Skeletal muscle satellite cell (primary cell): ENCODE results near the gene MTPN.

ENCODE experiments used
- H3K27me3 ChIP-seq: 2 replicates; pipeline ENCODE4 v1.7.0; 2013; ENCODE audit warnings: low read length; ENCODE audit not compliant: control insufficient read depth, insufficient read depth
- H3K36me3 ChIP-seq: 2 replicates; pipeline ENCODE4 v1.7.0; 2013; ENCODE audit warnings: mild to moderate bottlenecking, control low read depth, low read length; ENCODE audit not compliant: insufficient read depth
- H3K4me1 ChIP-seq: 2 replicates; pipeline ENCODE4 v1.7.0; 2013; ENCODE audit warnings: low read length; ENCODE audit not compliant: control insufficient read depth, insufficient read depth
- H3K4me2 ChIP-seq: 2 replicates; pipeline ENCODE4 v1.7.0; 2013; ENCODE audit warnings: mild to moderate bottlenecking, low read length
- H3K4me3 ChIP-seq: 2 replicates; pipeline ENCODE4 v1.7.0; 2013; ENCODE audit warnings: low read length
- H3K9ac ChIP-seq: 2 replicates; pipeline ENCODE4 v1.7.0; 2013; ENCODE audit warnings: mild to moderate bottlenecking, low read depth, low read length, moderate library complexity
- H3K9me3 ChIP-seq: replicated peaks from 2 replicates; pipeline ENCODE4 v1.7.0; 2013; ENCODE audit warnings: mild to moderate bottlenecking, control low read depth, low read length

MTPN gene

DNA sequence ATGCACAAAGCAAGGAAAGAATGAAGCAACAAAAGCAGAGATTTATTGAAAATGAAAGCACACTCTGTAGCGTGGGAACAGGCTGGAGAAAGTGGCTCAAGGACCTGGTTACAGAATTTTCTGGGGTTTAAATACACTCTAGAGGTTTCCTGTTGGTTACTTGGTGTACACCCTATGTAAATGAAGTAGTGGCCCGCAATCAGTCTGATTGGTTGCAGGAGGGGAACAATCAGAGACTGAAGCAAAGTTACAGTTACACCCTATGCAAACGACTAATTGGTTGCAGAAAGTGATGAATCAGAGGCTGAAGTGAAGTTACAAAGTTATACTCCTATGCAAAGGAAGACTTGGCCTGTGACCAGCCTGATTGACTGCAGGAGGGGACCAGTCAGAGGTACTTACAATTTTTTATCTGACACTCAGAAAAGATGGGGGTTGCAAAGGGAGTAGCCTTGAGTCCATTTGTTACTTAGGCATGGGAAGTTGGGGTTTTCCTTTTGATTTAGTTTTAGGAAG lies 3.6 kb upstream of the MTPN start:
- no peak overlapping the region for H3K4me2 ChIP-seq
- H3K9me3 ChIP-seq = no peaks in the 10 kb centered on the region
- no peaks in the 10 kb centered on the region for H3K36me3 ChIP-seq
- peaks cover 10% of the 10 kb centered on the region for H3K4me1 ChIP-seq
- H3K9ac ChIP-seq = no peak overlapping the region
- H3K27me3 ChIP-seq = no peaks in the 10 kb centered on the region
- H3K4me3 ChIP-seq = no peak overlapping the region

DNA sequence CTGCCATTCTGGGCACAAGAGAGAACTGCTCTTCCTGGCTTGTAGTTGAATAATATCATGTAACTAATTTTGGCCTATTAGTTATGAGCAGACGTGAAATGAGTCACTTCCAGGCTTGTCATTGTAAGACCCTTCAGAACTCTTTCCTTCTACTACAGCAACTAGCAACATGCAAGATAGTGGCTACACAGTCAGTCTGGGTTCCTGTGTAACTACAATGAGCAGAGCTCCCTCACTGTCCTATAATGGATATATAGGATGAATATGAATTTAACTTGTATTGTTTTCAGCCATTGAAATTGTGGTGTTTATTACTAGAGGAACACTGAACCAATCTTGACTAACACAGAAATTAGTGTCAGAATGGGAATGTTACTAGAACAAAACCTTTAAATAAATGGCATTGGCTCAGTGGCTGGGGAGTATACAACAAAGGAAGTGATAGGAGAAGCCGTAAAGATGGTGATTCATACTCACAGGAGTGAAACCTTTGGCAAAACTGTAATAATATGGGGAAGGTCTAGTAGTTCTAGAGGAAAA lies 2.9 kb upstream of the MTPN start:
- peaks cover 3% of the 10 kb centered on the region for H3K36me3 ChIP-seq
- no peak overlapping the region for H3K4me3 ChIP-seq
- H3K4me1 ChIP-seq = peaks cover 14% of the 10 kb centered on the region
- no peaks in the 10 kb centered on the region for H3K9me3 ChIP-seq
- H3K27me3 ChIP-seq = no peaks in the 10 kb centered on the region
- H3K4me2 ChIP-seq = no peak overlapping the region
- H3K9ac ChIP-seq = no peak overlapping the region

DNA sequence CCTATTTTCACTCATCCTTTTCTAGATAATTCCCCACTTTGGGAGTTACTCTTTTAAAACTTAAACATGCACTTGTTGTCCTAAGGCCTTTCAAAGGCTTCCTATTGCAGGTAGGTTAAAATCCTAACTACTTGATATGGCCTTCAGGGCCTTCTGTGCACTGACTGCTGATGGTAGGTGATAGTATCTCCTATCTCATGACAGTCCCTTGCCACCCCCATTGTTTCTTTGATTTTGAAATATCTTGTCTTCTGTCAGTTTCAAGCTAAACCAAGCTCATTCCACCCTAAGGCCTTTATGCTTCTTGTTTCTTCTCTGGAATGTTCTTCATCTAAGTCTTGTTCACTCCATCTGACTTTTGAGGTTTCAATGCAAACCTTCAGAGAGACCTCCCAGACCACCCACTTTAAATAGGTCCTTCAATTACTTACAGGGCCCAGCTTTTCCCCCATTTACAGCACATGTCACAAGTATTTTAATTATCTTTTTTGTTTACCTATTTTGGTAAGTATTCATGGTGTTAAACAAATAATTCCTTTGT lies 2.4 kb upstream of the MTPN start:
- Histone ChIP-seq H3K4me3 (no peak overlapping the region), H3K27me3 (no peaks in the 10 kb centered on the region), H3K9me3 (no peaks in the 10 kb centered on the region), H3K4me2 (no peak overlapping the region), H3K9ac (no peak overlapping the region), H3K36me3 (peaks cover 4% of the 10 kb centered on the region), H3K4me1 (peaks cover 20% of the 10 kb centered on the region)

DNA sequence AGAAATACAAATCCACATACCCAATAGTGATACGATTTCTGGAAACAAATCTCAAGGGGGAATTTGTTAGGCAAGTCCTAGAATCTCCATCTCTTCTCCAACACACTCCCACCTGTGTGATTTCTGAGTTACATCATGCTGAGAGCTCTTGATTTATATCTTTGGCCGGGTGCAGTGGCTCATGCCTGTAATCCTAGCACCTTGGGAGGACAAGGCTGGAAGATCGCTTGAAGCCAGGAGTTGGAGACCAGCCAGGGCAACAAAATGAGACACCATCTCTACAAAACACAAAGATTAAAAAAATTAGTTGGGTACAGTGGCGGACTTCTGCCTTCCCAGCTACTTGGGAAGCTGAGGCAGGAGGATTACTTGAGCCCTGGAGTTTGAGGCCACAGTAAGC lies 1.5 kb upstream of the MTPN start:
- no peak overlapping the region for H3K9ac ChIP-seq
- H3K9me3 ChIP-seq = no peaks in the 10 kb centered on the region
- H3K27me3 ChIP-seq = no peaks in the 10 kb centered on the region
- H3K4me3 ChIP-seq = no peak overlapping the region
- peaks cover 11% of the 10 kb centered on the region for H3K36me3 ChIP-seq
- H3K4me1 ChIP-seq = peaks cover 21% of the 10 kb centered on the region
- H3K4me2 ChIP-seq = no peak overlapping the region

DNA sequence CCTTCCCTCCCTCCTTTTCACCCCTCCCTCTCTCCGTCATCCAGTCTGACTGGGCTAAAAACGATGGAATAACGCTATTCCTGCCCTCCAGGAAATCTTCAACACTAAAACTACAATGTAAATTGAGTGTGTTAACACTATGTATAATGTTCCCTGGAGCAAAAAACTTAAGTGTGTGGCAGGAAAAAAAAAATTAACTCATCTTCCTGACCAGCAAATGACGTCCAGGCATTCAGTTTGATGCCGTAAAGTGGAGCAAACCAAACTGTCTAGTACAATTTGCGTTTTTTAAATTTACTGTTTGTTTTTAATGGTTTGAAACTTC lies 545 bp upstream of the MTPN start:
- Histone ChIP-seq H3K36me3 (peaks cover 11% of the 10 kb centered on the region), H3K9ac (no peak overlapping the region), H3K4me3 (peak overlapping the region; percentile 89), H3K27me3 (no peaks in the 10 kb centered on the region), H3K4me1 (peaks cover 21% of the 10 kb centered on the region), H3K9me3 (no peaks in the 10 kb centered on the region), H3K4me2 (peak overlapping the region; percentile 93)

DNA sequence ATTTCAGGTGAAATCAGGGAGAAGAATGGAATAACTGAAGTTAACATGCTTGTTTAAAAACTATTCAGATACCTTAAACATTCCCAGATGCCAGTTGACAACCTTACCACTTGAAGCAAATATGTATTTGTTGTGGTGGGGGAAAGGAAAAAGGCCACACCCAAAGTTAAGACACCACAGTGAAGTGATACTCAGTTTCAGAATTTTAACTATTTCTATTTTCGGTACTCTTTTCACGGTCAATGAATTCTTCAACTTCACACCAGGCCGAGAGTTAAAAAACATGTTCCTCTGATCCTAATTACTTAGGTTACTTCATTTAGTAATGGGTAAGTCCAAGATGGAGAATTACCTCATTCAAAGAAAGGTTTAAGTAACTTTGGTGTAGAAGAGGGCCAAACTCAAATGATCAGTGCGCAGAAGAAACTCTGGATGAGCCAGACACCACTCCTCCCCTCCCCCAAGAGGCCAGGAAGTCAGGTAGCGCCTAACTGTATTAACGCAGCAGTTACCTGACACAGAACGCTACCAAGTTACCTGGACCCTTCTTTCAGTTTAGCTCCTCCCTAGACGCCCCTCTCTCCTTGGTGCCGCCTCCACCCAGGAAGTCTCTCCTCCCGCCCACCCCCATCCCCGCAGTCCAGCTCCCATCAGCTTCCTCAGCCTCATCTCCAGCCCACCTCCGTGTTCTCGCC lies 700 bp downstream of the MTPN start:
- H3K4me2 ChIP-seq = peak overlapping the region; percentile 93
- H3K4me1 ChIP-seq = peaks cover 21% of the 10 kb centered on the region
- no peaks in the 10 kb centered on the region for H3K9me3 ChIP-seq
- H3K27me3 ChIP-seq = no peaks in the 10 kb centered on the region
- H3K36me3 ChIP-seq = peaks cover 11% of the 10 kb centered on the region
- H3K9ac ChIP-seq = peak overlapping the region; percentile 93
- peak overlapping the region; percentile 89 for H3K4me3 ChIP-seq

DNA sequence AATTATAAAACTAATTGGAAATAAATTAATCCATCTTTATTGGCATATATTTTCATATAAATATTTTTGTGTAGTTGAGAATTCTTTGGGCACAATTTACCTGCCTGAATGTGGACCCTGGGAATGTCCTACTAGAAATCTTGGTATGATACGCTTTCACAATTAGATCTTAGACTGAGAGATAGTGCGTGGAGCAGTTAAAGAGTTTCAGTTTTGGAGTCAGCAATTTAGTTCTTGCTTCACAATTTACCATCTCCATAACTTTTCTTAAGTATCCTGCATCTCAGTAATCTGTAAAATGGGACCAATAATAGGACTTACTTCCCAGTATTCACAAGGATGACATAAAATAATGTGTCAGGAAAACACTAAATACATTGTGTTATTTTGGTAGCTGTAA lies 2.0 kb downstream of the MTPN start:
- Histone ChIP-seq H3K4me1 (peaks cover 21% of the 10 kb centered on the region), H3K4me2 (peak overlapping the region; percentile 93), H3K9me3 (no peaks in the 10 kb centered on the region), H3K9ac (peak overlapping the region; percentile 93), H3K36me3 (peaks cover 14% of the 10 kb centered on the region), H3K27me3 (no peaks in the 10 kb centered on the region), H3K4me3 (peak overlapping the region; percentile 89)

DNA sequence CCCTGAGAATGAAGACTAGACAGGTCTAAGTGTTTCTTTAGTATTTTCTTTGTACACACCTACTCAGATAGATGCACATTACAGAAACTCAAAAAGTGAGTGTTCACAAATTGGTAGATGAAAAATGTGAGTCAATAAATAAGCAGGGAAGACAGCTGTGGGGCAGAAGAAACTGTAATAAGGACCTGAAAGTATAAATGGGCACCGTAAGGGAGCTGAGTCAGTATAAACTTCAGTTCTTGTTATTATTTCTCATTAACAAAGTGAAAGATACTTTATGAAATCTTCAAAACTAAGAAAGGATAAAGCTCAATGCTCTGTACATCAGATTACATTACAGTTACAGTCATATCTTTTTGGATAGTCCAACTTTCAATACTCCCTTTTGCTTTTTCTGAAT lies 2.5 kb downstream of the MTPN start:
- H3K27me3 ChIP-seq = no peaks in the 10 kb centered on the region
- peak overlapping the region; percentile 93 for H3K4me2 ChIP-seq
- H3K9ac ChIP-seq = no peak overlapping the region
- peaks cover 16% of the 10 kb centered on the region for H3K36me3 ChIP-seq
- H3K4me3 ChIP-seq = no peak overlapping the region
- H3K4me1 ChIP-seq = peaks cover 16% of the 10 kb centered on the region
- no peaks in the 10 kb centered on the region for H3K9me3 ChIP-seq

DNA sequence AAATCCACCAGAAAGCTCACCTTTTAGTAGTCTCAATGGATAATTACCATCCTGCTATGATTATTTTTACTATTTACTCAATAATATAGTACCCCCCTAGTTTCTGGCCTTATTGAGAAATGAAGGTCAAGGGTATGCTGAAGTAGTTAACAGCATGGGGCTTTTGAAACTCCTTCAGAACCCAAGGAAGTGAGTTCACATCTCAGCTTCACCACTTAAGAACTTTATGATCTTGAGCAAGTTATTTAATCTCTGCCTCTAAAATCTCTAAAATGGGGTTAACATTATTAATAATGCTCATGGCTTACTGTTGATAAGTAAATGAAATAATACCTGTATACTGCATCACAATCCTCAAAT lies 5.8 kb downstream of the MTPN start:
- peaks cover 22% of the 10 kb centered on the region for H3K4me1 ChIP-seq
- no peak overlapping the region for H3K9ac ChIP-seq
- no peak overlapping the region for H3K4me3 ChIP-seq
- H3K9me3 ChIP-seq = no peaks in the 10 kb centered on the region
- peaks cover 23% of the 10 kb centered on the region for H3K36me3 ChIP-seq
- no peaks in the 10 kb centered on the region for H3K27me3 ChIP-seq
- H3K4me2 ChIP-seq = no peak overlapping the region

DNA sequence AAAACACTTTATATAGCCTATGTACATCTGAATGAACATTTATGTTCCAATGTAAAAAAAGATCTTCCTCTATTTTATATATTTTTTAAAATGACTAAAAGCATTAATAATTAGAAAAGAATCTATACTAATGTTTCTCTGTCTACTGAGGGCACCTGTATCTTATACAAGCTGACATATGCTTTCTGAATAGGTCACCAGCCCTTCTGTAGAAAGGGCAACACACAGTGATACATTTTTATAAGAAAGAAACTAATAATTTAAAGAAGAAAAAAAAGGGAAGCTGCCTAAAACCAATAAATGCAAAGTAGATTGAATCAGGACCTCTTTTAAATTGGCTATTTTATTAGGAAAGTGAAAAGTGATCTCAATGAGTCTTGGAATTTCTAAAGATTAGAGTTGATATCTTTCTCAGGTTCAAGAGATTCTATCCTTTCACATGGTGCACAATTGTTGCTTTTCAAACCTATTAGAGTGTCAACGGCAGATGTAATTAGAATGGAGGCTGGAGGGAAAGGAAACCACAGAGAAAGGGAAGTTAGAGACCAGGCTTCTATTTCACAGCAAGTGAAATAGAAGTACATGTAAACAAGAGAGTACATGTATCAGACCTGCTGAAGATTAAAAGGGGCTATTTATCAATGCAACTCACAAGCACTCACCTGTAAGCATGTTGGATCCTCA lies 6.3 kb downstream of the MTPN start:
- Histone ChIP-seq H3K4me3 (no peak overlapping the region), H3K4me1 (peaks cover 21% of the 10 kb centered on the region), H3K27me3 (no peaks in the 10 kb centered on the region), H3K9me3 (no peaks in the 10 kb centered on the region), H3K9ac (no peak overlapping the region), H3K4me2 (no peak overlapping the region), H3K36me3 (peaks cover 23% of the 10 kb centered on the region)

DNA sequence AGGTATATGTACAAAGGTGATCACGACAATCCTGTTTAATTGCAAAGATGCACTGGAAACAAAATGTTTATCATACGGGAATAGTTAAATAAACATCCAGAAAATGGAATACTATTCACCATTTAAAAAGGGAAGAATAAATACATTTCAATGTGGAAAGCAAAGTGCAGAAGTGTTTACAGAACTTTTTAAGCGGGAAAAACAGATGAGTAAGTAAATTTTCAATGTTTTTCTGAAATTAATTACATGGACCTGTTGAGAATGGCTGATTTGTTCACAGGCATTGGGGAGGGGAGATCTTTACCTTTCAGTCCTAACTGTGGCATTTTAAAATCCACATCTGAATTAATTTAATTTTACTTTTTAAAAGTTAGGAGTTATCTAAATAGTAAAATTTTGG lies 7.1 kb downstream of the MTPN start:
- Histone ChIP-seq H3K4me1 (peaks cover 16% of the 10 kb centered on the region), H3K27me3 (no peaks in the 10 kb centered on the region), H3K4me3 (no peak overlapping the region), H3K36me3 (peaks cover 20% of the 10 kb centered on the region), H3K9ac (no peak overlapping the region), H3K4me2 (no peak overlapping the region), H3K9me3 (no peaks in the 10 kb centered on the region)
